Spleen (tissue), 11 donors: ENCODE results near the gene KDM2A. TPM values are rescaled to one million over a fixed set of nuclear protein-coding genes. Genes with fewer than 3 reads are reported as not detected.

Experiments used
- DNase-seq: peaks from one replicate; pipeline ENCODE4 v3.0.0-alpha.2; 2020
- H3K27ac ChIP-seq, 8 donors: fragments of 200-600 bp; sonication (generic) in 7 of 8; 1 replicate in 4 of 8; 2 replicates in 4 of 8; pipeline versions ENCODE4 v1.5.0 to v1.8.0; 2016 to 2021; ENCODE audit warnings: inconsistent platforms in 4 of 8, mild to moderate bottlenecking in 4 of 8, moderate library complexity in 1 of 8
- H3K27me3 ChIP-seq, 7 donors: fragments of 200-600 bp; sonication (generic) in 6 of 7; replicated peaks in 1 of 7; 1 replicate in 4 of 7; 2 replicates in 3 of 7; pipeline versions ENCODE4 v1.5.0 to v1.8.0; 2016 to 2021; ENCODE audit warnings: inconsistent platforms in 3 of 7, mild to moderate bottlenecking in 1 of 7
- H3K36me3 ChIP-seq, 6 donors: fragments of 200-600 bp; sonication (generic) in 5 of 6; 1 replicate in 4 of 6; 2 replicates in 2 of 6; pipeline versions ENCODE4 v1.5.0 to v1.8.0; 2016 to 2021; ENCODE audit warnings: inconsistent platforms in 2 of 6
- H3K4me1 ChIP-seq, 6 donors: fragments of 200-600 bp; sonication (generic) in 5 of 6; 1 replicate in 3 of 6; 2 replicates in 3 of 6; pipeline versions ENCODE4 v1.5.0 to v1.8.0; 2016 to 2021; ENCODE audit warnings: inconsistent platforms in 3 of 6
- H3K4me3 ChIP-seq, 8 donors: fragments of 200-600 bp; sonication (generic) in 7 of 8; 1 replicate in 4 of 8; 2 replicates in 4 of 8; pipeline versions ENCODE4 v1.5.0 to v1.8.0; 2016 to 2021; ENCODE audit warnings: inconsistent platforms in 4 of 8, mild to moderate bottlenecking in 4 of 8, moderate library complexity in 2 of 8
- H3K9me3 ChIP-seq, 8 donors: fragments of 200-600 bp; sonication (generic) in 7 of 8; 1 replicate in 4 of 8; 2 replicates in 4 of 8; pipeline versions ENCODE4 v1.5.0 to v1.8.0; 2016 to 2021; ENCODE audit warnings: inconsistent platforms in 4 of 8
- POLR2A ChIP-seq, 3 donors: fragments of 450-650 bp; IDR thresholded peaks; one replicate each; pipeline ENCODE4 v1.5.1; 2017; ENCODE audit warnings: antibody characterized with exemption in 3 of 3, mild to moderate bottlenecking in 1 of 3
- POLR2AphosphoS5 ChIP-seq, 3 donors: sonication (generic); formaldehyde crosslinking; IDR thresholded peaks; one replicate each; pipeline ENCODE4 v1.5.1; 2017; ENCODE audit warnings: antibody characterized with exemption in 3 of 3
- WGBS, 5 donors: extraction: QIAGEN DNeasy Blood & Tissue Kit in 3 of 5; methylation state at CpG; one replicate each; pipeline versions ENCODE4 v1.1.5 to v1.1.7; 2013 to 2018; 5-methylcytosine and 5-hydroxymethylcytosine counted together
- intact Hi-C: fragments of 100-400 bp; cut with DNase I; formaldehyde crosslinking; loops from one replicate; pipeline ENCODE4 v1.15.0; 2023; ENCODE audit warnings: low total_unique reads
- polyA plus RNA-seq, 3 donors: library from polyadenylated mRNA; stranded (reverse); fragments of 200-250 nt; gene quantifications; one replicate each; pipeline ENCODE4 v1.2.1, GENCODE V29; 2013
- total RNA-seq, 7 donors: library from RNA; depleted of rRNA in 3 of 7; stranded (reverse); fragments of >200 nt in 3 of 7; fragmentation: NEBNext Ultra II Directional in 4 of 7; extraction: Animal tissue kit (Norgen Biotek cat#: 25700) in 4 of 7; gene quantifications; one replicate each; pipeline versions ENCODE4 v1.1.0 to v1.2.1, GENCODE V29; 2016 to 2021
- TF ChIP-seq, protein P1 (sequence below), 11 experiments: fragments of 200-600 bp in 7 of 11; fragments of 450-650 bp in 4 of 11; sonication (generic) in 4 of 11; IDR thresholded peaks in 8 of 11; conservative IDR thresholded peaks in 3 of 11; 1 replicate in 7 of 11; 2 replicates in 4 of 11; pipeline versions ENCODE4 v1.4.0 to v1.8.0; 2016 to 2021; ENCODE audit warnings: antibody characterized with exemption in 11 of 11, inconsistent platforms in 4 of 11, mild to moderate bottlenecking in 1 of 11
- donor health status: healthy with polysubstance abuse.
- donor health status: DM: no; HTN: no; CAD: no; lungs with moderate emphysema.
- donor health status: DM: no; HTN: no; CAD: no.
- donor health status: Bipolar disorder and iron deficiency.
- donor health status: healthy.
- donor health status: DM: no; HTN: no; CAD: no.
- donor health status: DM: yes; HTN: yes; CAD: no.

KDM2A gene
- total and polyA plus RNA-seq, 10 donors = 18.5 to 149 (median 125) TPM

DNA sequence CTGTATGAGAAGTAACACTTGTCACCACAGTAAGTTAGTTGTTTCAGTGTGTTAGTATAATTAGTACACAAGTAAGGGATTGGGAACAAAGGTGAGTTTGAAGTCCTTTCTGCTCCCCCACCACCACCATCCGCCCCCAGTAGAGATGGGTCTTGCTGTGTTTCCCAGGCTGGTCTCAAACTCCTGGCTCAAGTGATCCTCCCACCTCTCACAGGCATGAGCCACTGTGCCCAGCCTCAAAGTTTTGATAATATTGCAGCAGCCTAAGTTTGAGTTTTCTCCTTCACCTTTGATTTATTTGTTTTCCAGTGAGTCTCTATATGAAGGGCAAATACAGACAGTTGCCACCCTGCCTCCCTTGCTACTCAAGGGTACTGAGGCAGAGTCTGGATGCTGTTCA is 123.5 kb downstream of the KDM2A start:
- Histone ChIP-seq H3K27me3 (no peaks in the 10 kb centered on the region), H3K4me1 (peaks cover 41 to 88% (median 63%) of the 10 kb centered on the region in 6 donors), H3K9me3 (no peaks in the 10 kb centered on the region), H3K27ac (peak overlapping the region in 4 of 8 donors; percentile 89 to 96 (median 94)), H3K4me3 (peak overlapping the region in 5 of 8 donors; percentile 62 to 83 (median 67)), H3K36me3 (peaks cover 0 to 56% (median 45%) of the 10 kb centered on the region in 6 donors)
- 68 to 100% (median 84%) methylated on average over 1 of the region's 1 CpG for WGBS, 5 donors
- no peak for DNase-seq
- intact Hi-C loops = no loop called here
- no peak for TF ChIP-seq POLR2AphosphoS5 (IDR thresholded peaks at IDR 0.05)
- TF ChIP-seq POLR2A (IDR thresholded peaks at IDR 0.05) = no peak
- TF ChIP-seq, protein P1, sequence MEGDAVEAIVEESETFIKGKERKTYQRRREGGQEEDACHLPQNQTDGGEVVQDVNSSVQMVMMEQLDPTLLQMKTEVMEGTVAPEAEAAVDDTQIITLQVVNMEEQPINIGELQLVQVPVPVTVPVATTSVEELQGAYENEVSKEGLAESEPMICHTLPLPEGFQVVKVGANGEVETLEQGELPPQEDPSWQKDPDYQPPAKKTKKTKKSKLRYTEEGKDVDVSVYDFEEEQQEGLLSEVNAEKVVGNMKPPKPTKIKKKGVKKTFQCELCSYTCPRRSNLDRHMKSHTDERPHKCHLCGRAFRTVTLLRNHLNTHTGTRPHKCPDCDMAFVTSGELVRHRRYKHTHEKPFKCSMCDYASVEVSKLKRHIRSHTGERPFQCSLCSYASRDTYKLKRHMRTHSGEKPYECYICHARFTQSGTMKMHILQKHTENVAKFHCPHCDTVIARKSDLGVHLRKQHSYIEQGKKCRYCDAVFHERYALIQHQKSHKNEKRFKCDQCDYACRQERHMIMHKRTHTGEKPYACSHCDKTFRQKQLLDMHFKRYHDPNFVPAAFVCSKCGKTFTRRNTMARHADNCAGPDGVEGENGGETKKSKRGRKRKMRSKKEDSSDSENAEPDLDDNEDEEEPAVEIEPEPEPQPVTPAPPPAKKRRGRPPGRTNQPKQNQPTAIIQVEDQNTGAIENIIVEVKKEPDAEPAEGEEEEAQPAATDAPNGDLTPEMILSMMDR (IDR thresholded peaks at IDR 0.05 in 8 of 11, conservative IDR thresholded peaks at IDR 0.05 in 3 of 11) = no peak

- H3K4me1 ChIP-seq = peaks cover 41 to 88% (median 61%) of the 10 kb centered on the region in 6 donors
- H3K27me3 ChIP-seq = no peaks in the 10 kb centered on the region
- intact Hi-C loops = no loop called here
- H3K9me3 ChIP-seq = no peaks in the 10 kb centered on the region
- H3K36me3 ChIP-seq = peaks cover 0 to 58% (median 50%) of the 10 kb centered on the region in 6 donors
- H3K27ac ChIP-seq = peak overlapping the region in 3 of 8 donors; percentile 89 to 95 (median 93)
- no peak for DNase-seq
- WGBS, 5 donors = 58 to 77% (median 73%) methylated on average over 2 of the region's 2 CpGs
- TF ChIP-seq, protein P1 (IDR thresholded peaks at IDR 0.05 in 8 of 11, conservative IDR thresholded peaks at IDR 0.05 in 3 of 11) = no peak
- TF ChIP-seq POLR2AphosphoS5 (IDR thresholded peaks at IDR 0.05) (no peak), POLR2A (IDR thresholded peaks at IDR 0.05) (no peak)
- H3K4me3 ChIP-seq = peak overlapping the region in 3 of 8 donors; percentile 62 to 83 (median 67)
Observed at GRCh38 chr11:67243051-67243450, 124.0 kb downstream of the KDM2A start.

GRCh38 chr11:67245046-67245445 is 126.0 kb downstream of the KDM2A start:
- peaks cover 5 to 78% (median 70%) of the 10 kb centered on the region in 6 donors for H3K36me3 ChIP-seq
- no peak overlapping the region for H3K4me3 ChIP-seq
- no peaks in the 10 kb centered on the region for H3K27me3 ChIP-seq
- H3K27ac ChIP-seq = peak overlapping the region in 3 of 8 donors; percentile 3 to 34 (median 17)
- DNase-seq = no peak
- TF ChIP-seq, protein P1 (IDR thresholded peaks at IDR 0.05 in 8 of 11, conservative IDR thresholded peaks at IDR 0.05 in 3 of 11) = no peak
- no peak for TF ChIP-seq POLR2A (IDR thresholded peaks at IDR 0.05)
- no peak for TF ChIP-seq POLR2AphosphoS5 (IDR thresholded peaks at IDR 0.05)
- H3K4me1 ChIP-seq = peaks cover 28 to 80% (median 45%) of the 10 kb centered on the region in 6 donors
- 91 to 96% (median 94%) methylated on average over 11 of the region's 11 CpGs for WGBS, 5 donors
- no peaks in the 10 kb centered on the region for H3K9me3 ChIP-seq
- intact Hi-C loops = no loop called here

GRCh38 chr11:67247946-67248550 is 129.0 kb downstream of the KDM2A start:
- H3K27ac ChIP-seq = peak overlapping the region in 1 of 8 donors; percentile 38

More at GRCh38 chr11:67247946-67248550, 129.0 kb downstream of the KDM2A start:
- intact Hi-C loops = no loop called here
- Histone ChIP-seq H3K4me1 (peaks cover 9 to 76% (median 25%) of the 10 kb centered on the region in 6 donors), H3K36me3 (peaks cover 7 to 100% (median 99%) of the 10 kb centered on the region in 6 donors), H3K27me3 (no peaks in the 10 kb centered on the region), H3K4me3 (no peak overlapping the region), H3K9me3 (no peaks in the 10 kb centered on the region)
- no peak for DNase-seq
- TF ChIP-seq, protein P1 (IDR thresholded peaks at IDR 0.05 in 8 of 11, conservative IDR thresholded peaks at IDR 0.05 in 3 of 11) = no peak
- TF ChIP-seq POLR2A (IDR thresholded peaks at IDR 0.05) = no peak
- TF ChIP-seq POLR2AphosphoS5 (IDR thresholded peaks at IDR 0.05) = no peak
- WGBS, 5 donors = 83 to 96% (median 87%) methylated on average over 5 of the region's 5 CpGs
